Activated effector memory CD4-positive, alpha-beta T cell treated with anti-CD3 and anti-CD28 coated beads, Interleukin-2, amount 50 U/mL, for 16 hours (primary cell): ENCODE data around the gene TDRD6.

Experiments used
- DNase-seq: peaks from one replicate; pipeline ENCODE4 v3.0.0-alpha.2; 2020

Gene TDRD6

GRCh38 chr6:46684771-46685170 is 2.9 kb upstream of the TDRD6 start:
- no peak for DNase-seq

DNA sequence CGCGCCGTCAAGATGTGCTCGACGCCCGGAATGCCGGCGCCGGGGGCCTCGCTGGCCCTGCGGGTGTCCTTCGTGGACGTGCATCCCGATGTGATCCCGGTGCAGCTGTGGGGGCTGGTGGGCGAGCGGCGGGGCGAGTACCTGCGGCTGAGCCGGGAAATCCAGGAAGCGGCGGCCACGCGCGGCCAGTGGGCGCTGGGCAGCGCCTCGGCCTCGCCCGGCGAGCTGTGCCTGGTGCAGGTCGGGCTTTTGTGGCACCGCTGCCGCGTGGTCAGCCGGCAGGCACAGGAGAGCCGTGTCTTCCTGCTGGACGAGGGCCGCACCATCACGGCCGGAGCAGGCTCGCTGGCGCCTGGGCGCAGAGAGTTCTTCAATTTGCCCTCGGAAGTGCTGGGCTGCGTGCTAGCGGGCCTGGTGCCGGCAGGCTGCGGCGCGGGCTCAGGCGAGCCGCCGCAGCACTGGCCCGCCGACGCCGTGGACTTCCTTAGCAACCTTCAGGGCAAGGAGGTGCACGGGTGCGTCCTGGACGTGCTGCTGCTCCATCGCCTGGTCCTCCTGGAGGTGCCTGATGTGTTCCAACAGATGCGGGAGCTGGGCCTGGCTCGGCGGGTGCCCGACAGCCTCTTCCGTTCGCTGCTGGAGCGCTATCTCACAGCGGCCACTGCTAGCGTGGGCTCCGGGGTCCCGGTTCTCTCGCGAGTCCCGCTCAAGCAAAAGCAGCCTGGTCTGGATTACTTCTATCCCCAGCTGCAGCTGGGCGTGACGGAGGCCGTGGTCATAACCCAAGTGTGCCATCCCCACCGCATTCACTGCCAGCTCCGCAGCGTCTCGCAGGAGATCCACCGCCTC is 656 bp downstream of the TDRD6 start:
- DNase-seq: no peak

DNA sequence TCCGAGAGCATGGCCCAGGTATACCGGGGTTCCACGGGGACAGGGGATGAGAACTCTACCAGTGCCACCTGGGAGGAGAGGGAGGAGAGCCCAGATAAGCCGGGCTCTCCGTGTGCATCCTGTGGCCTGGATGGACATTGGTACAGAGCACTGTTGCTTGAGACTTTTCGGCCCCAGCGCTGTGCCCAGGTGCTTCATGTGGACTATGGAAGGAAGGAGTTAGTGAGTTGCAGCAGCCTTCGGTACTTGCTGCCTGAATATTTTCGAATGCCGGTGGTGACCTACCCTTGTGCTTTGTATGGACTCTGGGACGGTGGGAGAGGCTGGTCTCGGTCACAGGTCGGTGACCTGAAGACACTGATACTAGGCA is 1.3 kb downstream of the TDRD6 start:
- no peak for DNase-seq

- no peak for DNase-seq
Measured at GRCh38 chr6:46689657-46690056, 2.0 kb downstream of the TDRD6 start.

- DNase-seq: no peak
Measured at GRCh38 chr6:46690141-46690755, 2.6 kb downstream of the TDRD6 start.

GRCh38 chr6:46690911-46691451 is 3.3 kb downstream of the TDRD6 start:
- no peak for DNase-seq

GRCh38 chr6:46699970-46700369 is 12.3 kb downstream of the TDRD6 start:
- DNase-seq: no peak

GRCh38 chr6:46704562-46704961 is 16.9 kb downstream of the TDRD6 start:
- no peak for DNase-seq

DNA sequence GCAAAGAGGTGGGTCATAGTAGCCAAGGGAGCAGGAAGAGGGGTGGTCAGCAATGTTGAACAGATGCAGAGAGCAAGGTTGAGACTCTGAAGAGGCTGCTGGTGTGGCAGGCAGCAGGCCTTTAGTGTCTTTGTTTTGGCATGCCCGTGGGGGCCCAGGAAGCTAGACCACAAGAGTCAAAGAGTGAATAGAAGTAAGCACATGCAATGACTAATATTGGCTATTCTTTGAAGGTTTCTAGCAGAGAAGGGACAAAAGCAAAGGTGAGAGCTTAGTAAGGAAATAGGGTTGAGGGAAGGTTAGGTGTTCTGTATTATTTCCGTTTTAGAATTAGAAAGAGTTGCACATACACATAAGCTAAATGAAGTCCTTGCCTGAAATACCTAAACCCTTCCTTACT is 18.8 kb downstream of the TDRD6 start:
- DNase-seq: no peak

DNA sequence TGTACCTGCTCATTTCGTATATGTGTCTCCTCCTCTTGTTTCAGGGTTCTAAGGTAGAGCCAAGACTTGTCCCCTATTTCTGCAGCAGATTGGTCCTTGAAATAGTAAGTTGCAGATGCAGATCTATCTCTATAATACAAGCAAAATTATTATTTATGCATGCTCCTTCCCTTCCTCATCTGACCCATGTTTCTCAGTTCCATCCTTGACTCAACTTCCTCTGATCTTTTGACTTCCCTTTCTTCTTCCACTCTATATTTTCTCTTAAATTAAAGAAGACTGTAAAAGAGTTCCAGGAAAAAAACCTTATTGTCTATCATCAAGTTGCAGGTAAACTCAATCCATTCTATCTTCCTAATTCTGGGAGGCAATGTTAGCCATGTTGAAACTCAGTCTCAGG is 23.8 kb downstream of the TDRD6 start:
- no peak for DNase-seq

DNA sequence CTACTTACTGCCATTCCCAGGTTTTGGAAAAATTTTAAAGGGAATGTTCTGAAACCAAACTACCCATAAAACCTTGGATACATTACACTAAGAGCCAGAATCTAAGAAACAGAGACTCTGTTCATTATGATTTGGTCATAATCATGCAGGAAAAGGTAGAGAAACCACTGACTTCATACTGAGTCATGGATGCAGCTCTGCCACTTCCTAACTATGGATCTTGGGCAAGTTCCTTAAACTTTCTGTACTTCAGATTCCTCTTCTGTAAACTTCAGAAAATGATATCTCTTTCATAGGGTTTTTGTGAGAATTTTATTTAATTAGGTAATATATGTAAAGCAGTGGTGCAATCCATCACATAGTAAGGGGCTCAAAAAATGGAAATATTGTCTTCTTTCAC is 27.5 kb downstream of the TDRD6 start:
- DNase-seq: no peak

DNA sequence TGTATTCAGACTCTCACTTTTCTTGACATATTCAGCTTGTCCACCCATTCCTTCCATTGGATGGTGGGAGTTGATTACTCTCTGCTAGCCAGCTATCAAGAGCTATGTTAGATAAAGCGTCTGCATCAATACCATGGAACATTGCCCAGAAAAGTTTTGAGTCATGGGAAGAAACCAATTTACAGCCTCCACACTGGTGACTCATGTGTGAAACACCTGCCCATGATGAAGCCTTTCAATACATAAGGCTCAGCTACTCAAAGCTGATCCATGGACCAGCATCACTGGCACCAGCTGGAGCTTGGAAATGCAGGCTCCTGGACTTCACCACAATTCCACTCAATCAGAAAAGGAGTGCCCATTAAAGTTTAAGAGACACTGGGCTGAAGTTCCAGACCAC is 31.4 kb downstream of the TDRD6 start:
- DNase-seq: no peak

- no peak for DNase-seq
Measured at GRCh38 chr6:46720401-46720800, 32.7 kb downstream of the TDRD6 start.

GRCh38 chr6:46729787-46730326 is 42.2 kb downstream of the TDRD6 start:
- no peak for DNase-seq

- DNase-seq: no peak
Measured at GRCh38 chr6:46730921-46731461, 43.3 kb downstream of the TDRD6 start.

DNA sequence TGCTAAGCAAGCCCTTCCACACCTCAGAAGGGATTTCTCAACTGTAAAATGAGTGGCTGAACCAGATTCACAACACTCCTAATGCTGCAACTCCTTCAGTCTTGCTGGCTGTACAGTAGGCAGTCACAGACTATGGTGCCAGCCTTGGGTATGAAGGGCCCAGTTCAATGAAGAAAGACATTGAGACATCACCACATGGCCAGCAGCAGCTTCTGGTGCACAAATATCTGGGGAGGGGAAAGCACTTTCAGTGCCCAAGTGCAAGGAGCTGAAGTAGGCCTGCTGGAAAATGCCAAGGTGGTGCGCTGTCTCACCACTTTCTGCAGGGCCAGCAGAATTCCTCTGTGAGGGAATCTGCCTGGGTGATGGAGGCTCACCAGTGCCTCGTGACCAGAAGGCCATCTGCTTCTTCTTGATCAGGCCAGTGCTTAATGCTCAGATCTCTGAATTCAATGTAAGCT is 45.7 kb downstream of the TDRD6 start:
- DNase-seq: no peak

- DNase-seq: no peak
Measured at GRCh38 chr6:46734867-46735719, 47.4 kb downstream of the TDRD6 start, which contains the start of gene PLA2G7. TSS of gene PLA2G7 (minus strand) at chr6:46735375. CDS start at chr6:46722891, 12,484 bp downstream.

DNA sequence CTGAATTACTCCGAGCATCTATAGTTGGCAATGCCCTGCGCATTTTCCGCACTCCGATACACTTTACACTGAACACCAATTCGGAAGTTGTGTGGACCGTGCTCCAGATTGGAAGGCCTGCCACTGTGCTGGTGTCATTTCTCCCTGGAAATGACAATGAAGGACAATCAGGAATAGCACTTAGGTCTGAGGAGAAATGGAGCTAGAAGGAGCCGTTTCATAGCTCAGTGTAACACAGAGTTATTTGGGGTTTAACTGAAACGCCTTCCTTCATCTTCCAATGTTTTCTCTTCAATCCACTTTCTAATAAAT is 48.0 kb downstream of the TDRD6 start:
- no peak for DNase-seq

GRCh38 chr6:46736906-46737305 is 49.2 kb downstream of the TDRD6 start:
- no peak for DNase-seq

- DNase-seq: no peak
Measured at GRCh38 chr6:46741482-46741881, 53.8 kb downstream of the TDRD6 start.

GRCh38 chr6:46741910-46742309 is 54.2 kb downstream of the TDRD6 start:
- DNase-seq: no peak

- DNase-seq: no peak
Measured at GRCh38 chr6:46743425-46744158, 55.9 kb downstream of the TDRD6 start.
